ENCODE measurements around the gene GMPPA.

GMPPA gene

DNA sequence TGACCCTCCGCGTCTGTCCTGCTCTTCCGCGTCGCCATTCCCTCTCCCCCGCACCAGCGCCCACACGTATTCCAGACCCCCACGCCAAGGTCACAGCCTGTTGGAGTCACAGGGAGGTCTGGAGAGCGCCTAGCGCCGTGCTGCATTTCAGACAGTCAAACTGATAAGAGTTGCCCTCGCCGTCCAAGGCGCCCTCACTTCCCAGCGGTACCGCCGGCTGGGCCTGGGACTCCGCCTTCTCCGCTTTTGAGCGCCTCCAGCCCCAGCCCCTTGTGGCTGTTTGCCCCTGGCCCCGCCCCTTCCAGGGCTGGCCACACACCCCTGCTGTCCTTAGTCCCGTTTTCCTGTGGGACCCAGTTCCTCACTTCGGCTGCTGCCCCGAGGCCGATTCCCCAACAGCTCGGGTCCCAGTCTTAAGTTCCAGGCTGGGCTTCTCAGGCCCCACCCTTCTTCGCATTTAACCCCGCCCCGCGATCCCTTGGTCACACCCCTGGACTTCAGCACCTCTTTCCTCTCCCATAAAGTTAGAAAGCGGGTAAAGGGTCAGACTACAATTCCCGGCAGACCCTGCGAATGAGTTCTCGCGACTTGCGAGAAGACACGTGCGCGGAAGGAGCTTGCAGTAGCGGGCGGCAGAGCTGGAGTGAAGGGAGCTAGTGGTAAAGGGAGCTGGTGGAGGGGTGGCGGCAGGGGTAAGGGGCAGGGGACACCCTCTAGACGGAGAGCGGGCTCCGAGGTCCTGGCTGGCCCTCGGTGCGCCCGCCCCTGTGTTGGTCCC lies at the start of gene GMPPA:
GMPPA (plus strand) TSS at position 612 of the 778 bp plus-strand sequence. CDS start 1,085 bp downstream, outside the sequence.
- H3K27ac Mint-ChIP-seq = peak within 1 kb of the TSS; percentile 96
- H3K36me3 Mint-ChIP-seq = peaks cover 2% of the 10 kb centered on the region
- H3K4me1 Mint-ChIP-seq (ENCODE audit: low read depth) = peaks cover 32% of the 10 kb centered on the region
- peak within 1 kb of the TSS; percentile 100 for H3K4me3 Mint-ChIP-seq
- peaks cover 22% of the 10 kb centered on the region for H3K27me3 Mint-ChIP-seq
- no peaks in the 10 kb centered on the region for H3K9me3 Mint-ChIP-seq (ENCODE audit: low read depth)

DNA sequence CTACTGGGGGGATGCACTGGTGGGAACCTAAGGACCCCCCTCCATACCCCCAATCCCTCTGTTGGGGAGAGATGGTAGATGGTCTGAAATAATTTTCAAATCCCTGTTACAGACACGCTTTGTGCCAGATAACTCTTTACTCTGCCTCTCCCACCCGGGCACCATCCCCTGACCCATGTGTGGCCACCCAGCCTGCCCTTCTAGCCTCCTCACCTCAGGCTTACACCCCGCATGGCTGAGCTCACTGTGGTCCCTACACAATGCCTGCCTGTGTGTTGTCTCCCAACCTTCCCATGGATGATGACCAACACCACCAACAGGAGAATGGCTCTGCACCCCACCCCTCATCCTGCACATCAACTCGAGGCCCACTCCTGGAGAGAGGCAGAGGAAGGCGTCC lies 49.1 kb upstream of the GMPPA start:
- Mint-ChIP-seq H3K27ac (peak overlapping the region; percentile 68), H3K27me3 (peaks cover 4% of the 10 kb centered on the region), H3K4me3 (peak overlapping the region; percentile 64), H3K36me3 (no peaks in the 10 kb centered on the region), H3K4me1 (ENCODE audit: low read depth) (peaks cover 38% of the 10 kb centered on the region), H3K9me3 (ENCODE audit: low read depth) (no peaks in the 10 kb centered on the region)

DNA sequence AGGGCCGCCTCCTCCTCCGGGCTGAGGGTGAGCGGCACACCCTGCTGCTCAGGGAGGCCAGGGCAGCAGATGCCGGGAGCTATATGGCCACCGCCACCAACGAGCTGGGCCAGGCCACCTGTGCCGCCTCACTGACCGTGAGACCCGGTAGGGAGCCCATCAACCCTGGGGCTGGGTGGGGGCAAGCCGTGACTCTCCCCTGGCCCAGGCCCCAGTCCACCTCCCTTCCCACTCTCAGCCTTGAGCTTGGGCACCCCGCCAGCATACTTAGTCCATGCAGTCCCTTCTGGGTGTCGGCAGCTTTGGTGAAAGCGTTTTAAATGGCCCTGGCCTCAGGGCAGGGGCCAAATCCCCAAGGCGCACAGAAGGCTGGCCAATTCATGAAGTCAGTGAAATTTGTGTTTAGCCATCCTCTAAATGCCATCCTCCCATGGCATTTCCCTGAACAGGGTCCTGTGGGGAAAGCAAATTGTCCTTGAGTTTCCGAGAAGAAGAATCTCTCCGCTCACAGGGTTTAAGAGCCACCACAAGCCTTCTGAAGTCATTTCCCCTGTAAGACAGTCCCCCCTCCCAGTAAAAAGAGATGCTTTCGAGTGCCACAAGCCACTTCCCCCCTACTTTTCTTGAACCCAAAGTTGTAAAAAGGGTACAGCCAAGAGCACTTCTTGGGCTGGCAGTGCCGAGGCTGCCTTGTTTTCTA lies 46.9 kb upstream of the GMPPA start:
- no peaks in the 10 kb centered on the region for H3K9me3 Mint-ChIP-seq (ENCODE audit: low read depth)
- H3K27me3 Mint-ChIP-seq = peaks cover 4% of the 10 kb centered on the region
- peak overlapping the region; percentile 20 for H3K4me3 Mint-ChIP-seq
- peaks cover 37% of the 10 kb centered on the region for H3K4me1 Mint-ChIP-seq (ENCODE audit: low read depth)
- H3K36me3 Mint-ChIP-seq = no peaks in the 10 kb centered on the region
- no peak overlapping the region for H3K27ac Mint-ChIP-seq

DNA sequence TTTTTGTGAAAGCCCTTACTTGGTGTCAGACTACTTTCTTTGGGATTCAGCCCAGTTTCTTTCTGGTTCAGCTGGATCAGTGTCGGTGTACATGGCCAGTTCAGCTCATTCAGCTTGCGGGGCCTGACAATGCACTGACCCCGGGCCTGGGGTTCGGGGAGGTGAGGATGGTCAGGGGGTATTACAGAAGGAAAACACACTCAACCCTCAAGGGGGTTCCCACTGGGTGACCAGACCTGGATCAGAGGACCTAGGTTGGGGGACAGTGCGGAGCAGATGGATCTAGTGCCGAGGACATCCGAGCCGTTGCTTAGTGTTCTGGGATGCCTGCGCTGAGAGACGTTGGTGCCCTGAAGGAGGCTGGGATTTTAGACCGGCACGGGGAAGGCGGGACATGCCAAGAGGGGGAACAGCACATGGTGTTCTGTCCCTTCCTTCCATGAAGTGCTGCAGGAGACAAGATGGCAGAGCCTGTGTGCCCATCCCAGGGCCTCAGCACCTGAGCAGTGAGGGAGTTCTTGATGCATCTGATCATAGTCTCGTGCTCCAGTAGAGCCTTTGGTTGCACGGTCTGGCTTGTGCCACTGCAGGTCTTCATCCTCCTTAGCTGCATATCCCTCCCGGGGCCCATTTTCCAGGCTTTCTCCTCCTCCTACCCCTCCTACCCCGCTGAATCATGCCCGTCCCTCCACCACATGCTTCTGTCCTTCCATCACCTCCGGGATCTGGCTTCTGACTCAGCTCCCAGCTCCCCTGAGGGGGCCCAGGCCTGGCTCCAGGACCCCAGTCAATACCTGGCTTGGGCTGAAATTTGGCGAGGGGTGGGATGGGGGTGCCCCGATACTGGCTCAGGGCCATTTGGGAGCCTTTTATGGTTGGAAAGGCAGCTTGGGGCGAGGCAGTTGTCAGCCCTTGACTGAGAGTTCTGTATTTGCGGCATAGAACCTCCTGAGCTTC lies 46.1 kb upstream of the GMPPA start:
- peaks cover 39% of the 10 kb centered on the region for H3K4me1 Mint-ChIP-seq (ENCODE audit: low read depth)
- H3K27ac Mint-ChIP-seq = no peak overlapping the region

DNA sequence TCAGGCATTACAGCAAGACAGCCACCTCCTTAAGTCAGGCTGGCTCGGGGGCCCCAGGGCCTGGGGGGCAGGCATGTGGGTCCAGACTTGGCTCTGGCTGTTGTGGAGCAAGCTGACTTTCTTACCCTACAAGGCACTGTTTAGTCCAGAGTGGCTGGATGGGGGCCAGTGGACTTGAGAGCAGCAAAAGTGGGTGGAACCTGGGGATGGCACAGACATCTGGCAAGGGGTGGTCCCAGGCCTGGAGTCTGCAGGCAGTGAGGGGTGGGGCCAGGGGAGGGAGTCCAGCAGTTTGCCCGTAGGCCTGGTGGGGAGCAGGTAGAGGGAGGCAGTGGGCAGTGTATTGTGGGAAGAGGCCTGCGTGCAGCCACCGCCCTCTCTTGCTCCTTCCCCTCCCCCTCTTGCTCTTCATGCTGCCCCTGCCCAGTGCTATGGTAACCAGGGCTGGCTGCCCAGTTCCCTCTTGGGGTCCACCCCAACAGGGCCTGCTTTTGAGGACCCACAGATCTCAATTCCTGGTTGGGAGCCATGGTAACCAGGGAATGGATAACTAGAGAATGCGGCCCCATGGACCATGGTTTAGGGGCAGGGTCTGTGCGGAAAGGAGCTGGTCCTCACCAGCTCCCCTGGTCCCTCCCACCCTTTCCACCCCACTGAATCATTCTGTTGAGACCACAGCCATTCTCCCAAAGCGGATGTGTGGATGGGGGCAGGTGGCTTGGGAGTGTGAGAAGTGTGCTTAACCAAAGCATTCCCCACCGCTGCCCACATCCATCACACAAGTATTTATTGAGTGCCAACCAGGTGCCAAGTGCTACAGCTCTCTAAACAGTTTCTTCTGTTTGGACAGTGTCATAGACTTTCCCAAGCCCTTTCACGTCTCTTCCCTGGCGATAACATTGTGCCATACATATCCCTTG lies 44.8 kb upstream of the GMPPA start:
- Mint-ChIP-seq H3K4me1 (ENCODE audit: low read depth) (peaks cover 46% of the 10 kb centered on the region), H3K4me3 (no peak overlapping the region), H3K27ac (no peak overlapping the region), H3K9me3 (ENCODE audit: low read depth) (no peaks in the 10 kb centered on the region), H3K27me3 (peaks cover 4% of the 10 kb centered on the region), H3K36me3 (no peaks in the 10 kb centered on the region)

More for the DNA sequence above, 46.1 kb upstream of the GMPPA start:
- H3K27me3 Mint-ChIP-seq = peaks cover 4% of the 10 kb centered on the region
- H3K4me3 Mint-ChIP-seq = peak overlapping the region; percentile 20
- H3K9me3 Mint-ChIP-seq (ENCODE audit: low read depth) = no peaks in the 10 kb centered on the region
- no peaks in the 10 kb centered on the region for H3K36me3 Mint-ChIP-seq

DNA sequence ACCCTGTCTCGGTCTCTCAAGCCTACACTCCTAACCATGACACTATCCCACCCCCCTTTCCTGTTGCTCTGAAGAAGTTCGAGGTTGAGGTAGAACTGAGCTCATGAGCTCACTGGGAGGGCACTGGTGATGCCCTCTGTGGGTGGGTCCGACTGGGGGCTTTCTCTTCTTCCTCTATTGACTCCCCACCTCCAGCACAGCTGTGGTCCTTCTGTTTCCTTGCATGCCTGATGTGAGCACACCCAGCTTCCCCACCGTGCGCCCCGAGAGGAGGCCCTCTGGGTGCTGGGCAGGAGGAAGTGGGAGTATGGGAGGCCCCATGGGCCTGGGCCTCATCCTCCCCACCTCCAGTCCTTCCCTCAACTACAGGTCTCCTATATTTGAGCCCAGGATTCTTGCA lies 43.1 kb upstream of the GMPPA start:
- Mint-ChIP-seq H3K4me3 (no peak overlapping the region), H3K27ac (no peak overlapping the region), H3K27me3 (no peaks in the 10 kb centered on the region), H3K36me3 (no peaks in the 10 kb centered on the region), H3K9me3 (ENCODE audit: low read depth) (no peaks in the 10 kb centered on the region), H3K4me1 (ENCODE audit: low read depth) (peaks cover 40% of the 10 kb centered on the region)

DNA sequence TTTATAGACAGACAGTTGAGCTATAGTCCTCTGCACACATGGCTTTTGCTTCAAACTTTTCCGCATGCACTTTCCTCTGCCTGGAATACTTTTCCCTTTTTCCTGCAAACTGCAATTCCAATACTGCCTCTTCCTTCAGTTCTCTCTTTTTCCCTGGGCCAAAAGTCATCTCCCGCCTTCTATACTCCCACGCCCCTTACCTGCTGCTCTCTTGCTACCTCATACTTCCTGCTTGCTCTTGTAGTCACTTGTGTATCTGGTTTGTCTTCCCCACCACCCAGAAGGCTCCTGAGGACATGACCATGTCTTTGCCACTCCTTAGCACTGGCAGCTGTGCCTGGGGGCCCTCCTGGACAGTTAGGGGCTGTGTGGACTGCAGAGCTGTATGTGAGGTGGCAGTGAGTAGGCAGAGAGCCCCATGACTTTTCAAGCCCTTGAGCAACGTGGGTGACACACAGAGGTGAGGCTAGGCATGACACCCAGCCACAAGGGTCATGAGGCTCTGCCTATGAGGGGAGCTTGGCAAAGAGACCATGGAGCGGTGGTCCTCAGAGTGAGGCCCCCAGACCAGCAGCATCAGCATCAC lies 40.8 kb upstream of the GMPPA start:
- Mint-ChIP-seq H3K9me3 (ENCODE audit: low read depth) (no peaks in the 10 kb centered on the region), H3K4me1 (ENCODE audit: low read depth) (peaks cover 21% of the 10 kb centered on the region), H3K27me3 (no peaks in the 10 kb centered on the region), H3K4me3 (no peak overlapping the region), H3K27ac (no peak overlapping the region), H3K36me3 (no peaks in the 10 kb centered on the region)

DNA sequence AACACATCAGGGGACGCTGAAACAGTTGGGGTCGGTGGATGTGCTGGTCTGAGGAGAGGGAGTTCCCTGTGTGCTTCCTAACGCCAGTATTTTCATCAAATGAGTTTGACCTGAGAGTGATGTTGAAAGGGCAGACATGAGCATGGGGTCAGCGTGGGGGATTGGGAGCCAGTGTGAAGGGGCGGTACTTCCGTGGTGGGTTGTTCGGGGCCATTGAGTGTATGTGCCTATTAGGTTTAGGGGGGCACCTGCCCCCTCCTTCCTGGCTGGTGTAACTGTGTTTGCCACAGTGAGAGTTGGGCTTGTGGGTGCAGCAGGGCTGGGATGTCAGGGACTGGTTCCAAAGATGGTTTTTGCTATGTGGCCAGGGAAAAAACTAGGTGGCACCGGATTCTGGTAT lies 39.7 kb upstream of the GMPPA start:
- H3K36me3 Mint-ChIP-seq = no peaks in the 10 kb centered on the region
- no peak overlapping the region for H3K27ac Mint-ChIP-seq
- H3K4me3 Mint-ChIP-seq = no peak overlapping the region
- H3K4me1 Mint-ChIP-seq (ENCODE audit: low read depth) = peaks cover 18% of the 10 kb centered on the region
- H3K27me3 Mint-ChIP-seq = no peaks in the 10 kb centered on the region
- H3K9me3 Mint-ChIP-seq (ENCODE audit: low read depth) = no peaks in the 10 kb centered on the region

DNA sequence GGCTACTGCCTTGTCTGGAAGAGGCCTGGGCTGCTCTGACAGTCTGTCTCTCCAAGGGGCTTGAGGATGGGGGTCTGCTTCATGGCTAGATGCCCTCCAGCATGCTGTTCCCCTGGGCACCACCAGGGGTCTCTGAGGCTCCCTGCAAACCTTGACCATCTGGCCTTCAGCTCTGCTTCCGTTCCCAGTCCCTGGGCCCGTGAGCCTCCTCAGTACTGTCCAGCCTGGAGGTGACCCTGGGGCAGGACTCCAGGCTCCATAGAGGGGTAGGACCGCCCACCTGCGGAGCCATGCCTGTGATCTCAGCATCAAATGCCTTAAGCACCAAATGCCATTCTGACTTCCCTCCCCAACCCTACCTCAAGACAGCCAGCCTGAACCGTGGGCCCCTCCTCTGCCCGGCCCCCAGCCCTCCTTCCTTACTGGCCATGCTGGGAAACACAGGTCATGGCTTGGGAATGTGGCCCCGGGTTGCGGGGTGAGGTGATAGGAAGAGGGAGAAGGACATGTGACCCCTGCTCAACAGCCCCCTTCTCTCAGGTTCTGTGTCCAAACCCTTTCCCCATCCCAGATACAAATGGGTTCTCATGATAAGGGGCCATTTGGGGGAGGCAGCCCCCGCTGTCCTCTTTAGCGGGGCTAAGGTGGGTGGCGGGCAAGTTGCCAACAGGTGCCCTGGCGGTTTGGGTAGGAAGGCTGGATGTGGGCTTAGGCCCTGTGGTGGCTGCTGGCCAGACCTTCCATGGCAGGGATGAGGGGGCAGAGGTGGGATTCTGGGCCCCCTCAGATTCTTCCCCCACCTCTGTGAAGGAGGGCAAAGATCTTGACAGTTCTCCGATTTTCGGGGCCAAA lies 39.0 kb upstream of the GMPPA start:
- Mint-ChIP-seq H3K36me3 (no peaks in the 10 kb centered on the region), H3K4me3 (no peak overlapping the region), H3K27ac (no peak overlapping the region), H3K27me3 (no peaks in the 10 kb centered on the region), H3K9me3 (ENCODE audit: low read depth) (no peaks in the 10 kb centered on the region), H3K4me1 (ENCODE audit: low read depth) (peaks cover 18% of the 10 kb centered on the region)

DNA sequence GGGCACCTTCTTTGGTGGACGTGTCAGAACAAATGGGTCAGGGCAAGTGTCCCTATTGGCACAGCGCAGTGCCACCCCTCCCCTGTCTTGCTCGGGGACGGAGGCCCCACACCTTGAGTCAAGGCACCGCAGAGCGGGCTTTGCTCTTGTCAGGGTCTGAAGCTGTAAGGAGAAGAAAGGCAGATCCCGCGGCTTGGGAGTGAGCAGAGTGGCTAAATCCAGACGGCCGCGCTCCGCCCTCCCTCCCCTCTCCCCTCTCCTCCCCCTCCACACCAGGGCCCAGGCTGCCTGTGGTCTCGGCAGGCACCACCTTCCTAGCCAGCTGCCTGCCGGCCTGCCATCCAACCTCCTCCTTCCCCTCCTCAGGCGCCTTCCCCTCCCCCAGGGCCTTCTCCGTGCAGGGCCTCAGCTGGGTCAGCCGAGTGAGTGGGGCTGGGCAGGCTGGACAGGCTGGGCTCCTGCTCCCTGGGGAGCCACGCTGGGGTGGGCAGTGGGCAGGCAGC lies 38.2 kb upstream of the GMPPA start:
- no peak overlapping the region for H3K27ac Mint-ChIP-seq
- H3K4me1 Mint-ChIP-seq (ENCODE audit: low read depth) = peaks cover 16% of the 10 kb centered on the region

DNA sequence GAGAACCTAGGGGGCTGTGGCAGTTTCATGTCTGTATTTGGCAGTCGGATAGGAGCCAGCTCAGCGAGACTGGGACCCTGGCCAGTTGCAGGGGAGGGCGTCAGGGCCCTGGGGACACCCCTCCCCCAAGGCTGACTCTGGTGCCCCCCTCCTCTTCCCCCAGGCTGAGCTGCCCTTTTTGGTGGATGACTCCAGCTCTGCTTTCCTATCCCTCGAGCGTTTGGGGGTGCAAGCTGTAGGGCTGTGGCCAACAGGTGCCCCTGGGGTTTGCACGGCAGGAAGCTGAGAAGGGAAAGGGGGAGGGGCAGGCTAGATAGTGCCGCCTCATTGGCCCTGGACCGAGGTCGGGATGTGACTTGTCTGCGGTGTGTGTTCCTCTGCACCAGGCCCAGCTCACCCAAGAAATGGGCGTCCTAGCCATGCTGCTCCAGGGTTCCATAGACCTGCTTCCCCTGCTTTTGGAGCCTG lies 37.6 kb upstream of the GMPPA start:
- no peak overlapping the region for H3K27ac Mint-ChIP-seq
- no peaks in the 10 kb centered on the region for H3K27me3 Mint-ChIP-seq
- peaks cover 2% of the 10 kb centered on the region for H3K36me3 Mint-ChIP-seq
- no peak overlapping the region for H3K4me3 Mint-ChIP-seq
- no peaks in the 10 kb centered on the region for H3K9me3 Mint-ChIP-seq (ENCODE audit: low read depth)
- peaks cover 12% of the 10 kb centered on the region for H3K4me1 Mint-ChIP-seq (ENCODE audit: low read depth)

More for the DNA sequence above, 38.2 kb upstream of the GMPPA start:
- H3K4me3 Mint-ChIP-seq = no peak overlapping the region
- no peaks in the 10 kb centered on the region for H3K27me3 Mint-ChIP-seq
- peaks cover 2% of the 10 kb centered on the region for H3K36me3 Mint-ChIP-seq
- H3K9me3 Mint-ChIP-seq (ENCODE audit: low read depth) = no peaks in the 10 kb centered on the region

DNA sequence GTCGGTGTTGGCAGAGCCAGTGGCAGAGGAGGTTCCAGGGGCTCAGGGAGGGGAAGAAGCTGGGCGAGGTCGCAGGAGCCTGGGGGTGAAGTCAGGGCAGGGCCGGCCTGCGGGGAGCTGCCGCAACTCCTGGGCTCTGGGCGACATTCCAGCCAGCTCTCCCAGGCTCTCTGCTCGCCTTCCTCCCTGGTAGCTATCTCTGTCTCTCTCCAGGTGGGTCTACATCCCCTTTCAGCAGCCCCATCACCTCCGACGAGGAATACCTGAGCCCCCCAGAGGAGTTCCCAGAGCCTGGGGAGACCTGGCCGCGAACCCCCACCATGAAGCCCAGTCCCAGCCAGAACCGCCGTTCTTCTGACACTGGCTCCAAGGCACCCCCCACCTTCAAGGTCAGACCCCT lies 37.0 kb upstream of the GMPPA start:
- Mint-ChIP-seq H3K27ac (no peak overlapping the region), H3K27me3 (no peaks in the 10 kb centered on the region), H3K9me3 (ENCODE audit: low read depth) (no peaks in the 10 kb centered on the region), H3K4me3 (no peak overlapping the region), H3K4me1 (ENCODE audit: low read depth) (peaks cover 12% of the 10 kb centered on the region), H3K36me3 (peaks cover 2% of the 10 kb centered on the region)

DNA sequence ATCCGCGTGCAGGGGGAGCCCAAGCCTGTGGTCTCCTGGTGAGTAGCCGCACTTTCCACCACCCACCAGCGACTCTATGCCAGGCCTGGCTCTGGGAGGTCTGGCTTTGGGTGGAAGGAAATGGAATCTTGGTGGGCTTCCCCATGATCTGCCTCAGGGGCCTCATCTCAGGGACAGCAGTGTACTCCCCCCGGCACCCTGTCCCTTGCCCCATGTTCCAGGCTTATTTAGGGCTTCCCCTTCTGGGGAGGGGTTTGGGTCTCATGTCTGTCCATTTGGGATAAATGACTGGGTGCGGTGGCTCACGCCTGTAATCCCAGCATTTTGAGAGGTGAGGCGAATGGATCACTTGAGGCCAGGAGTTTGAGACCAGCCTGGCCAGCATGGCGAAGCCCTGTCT lies 36.3 kb upstream of the GMPPA start:
- H3K27ac Mint-ChIP-seq = no peak overlapping the region
- no peaks in the 10 kb centered on the region for H3K27me3 Mint-ChIP-seq

More for the DNA sequence above, 36.3 kb upstream of the GMPPA start:
- peaks cover 12% of the 10 kb centered on the region for H3K4me1 Mint-ChIP-seq (ENCODE audit: low read depth)
- no peaks in the 10 kb centered on the region for H3K9me3 Mint-ChIP-seq (ENCODE audit: low read depth)
- H3K4me3 Mint-ChIP-seq = no peak overlapping the region
- peaks cover 2% of the 10 kb centered on the region for H3K36me3 Mint-ChIP-seq

Data from activated naive CD8-positive, alpha-beta T cell (primary cell).